Measurements from ENCODE around the gene ABLIM3.

Gene ABLIM3

DNA sequence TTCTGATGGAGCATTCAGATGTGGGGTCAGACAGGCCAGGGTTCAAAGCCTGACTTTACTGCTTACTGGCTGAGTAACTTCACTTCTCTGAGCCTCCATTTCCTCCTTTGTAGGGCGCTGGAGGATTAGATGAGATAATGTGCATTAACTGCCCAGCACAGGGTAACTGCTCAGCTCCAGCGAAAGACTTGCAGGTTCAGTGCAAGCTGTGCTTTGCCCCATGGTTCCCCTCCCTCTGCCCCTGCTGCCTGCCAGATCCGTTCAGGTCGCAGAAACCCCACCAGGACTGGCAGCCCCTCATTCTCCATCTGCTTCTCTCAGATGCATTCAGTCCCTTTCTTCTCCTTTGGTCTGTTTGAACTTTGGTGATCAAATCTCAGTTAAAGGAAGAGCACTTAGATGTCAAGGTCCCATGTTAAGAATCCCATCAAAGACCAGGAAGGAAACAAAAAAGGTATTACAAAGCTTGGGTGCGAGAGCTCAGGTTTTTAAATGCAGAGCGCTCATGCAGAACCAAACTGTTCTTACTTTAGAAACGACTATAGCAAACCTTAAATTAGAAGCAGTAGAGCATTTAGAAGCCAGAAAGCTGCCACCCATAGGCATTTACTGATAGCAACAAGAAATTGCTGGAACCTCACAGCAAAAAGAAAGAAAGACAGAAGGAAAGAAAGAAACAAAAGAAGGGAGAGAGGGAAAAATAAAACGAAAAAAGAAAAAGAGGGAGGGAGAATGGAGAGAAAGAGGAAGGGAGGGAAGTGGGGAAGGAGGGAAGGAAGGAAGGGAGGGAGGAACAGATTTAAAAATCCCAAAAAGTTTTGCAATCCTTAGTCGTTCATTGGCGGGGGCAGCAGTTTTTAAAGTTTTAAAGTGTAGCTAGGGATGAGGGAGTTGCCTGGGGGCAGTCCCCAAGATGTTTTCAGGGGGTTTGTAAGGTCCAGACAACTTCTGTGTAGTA, 153.9 kb downstream of the ABLIM3 start:
- DNase-seq (ENCODE audit: extremely low read depth, low read depth) = no peak
- TF ChIP-seq, protein P1, sequence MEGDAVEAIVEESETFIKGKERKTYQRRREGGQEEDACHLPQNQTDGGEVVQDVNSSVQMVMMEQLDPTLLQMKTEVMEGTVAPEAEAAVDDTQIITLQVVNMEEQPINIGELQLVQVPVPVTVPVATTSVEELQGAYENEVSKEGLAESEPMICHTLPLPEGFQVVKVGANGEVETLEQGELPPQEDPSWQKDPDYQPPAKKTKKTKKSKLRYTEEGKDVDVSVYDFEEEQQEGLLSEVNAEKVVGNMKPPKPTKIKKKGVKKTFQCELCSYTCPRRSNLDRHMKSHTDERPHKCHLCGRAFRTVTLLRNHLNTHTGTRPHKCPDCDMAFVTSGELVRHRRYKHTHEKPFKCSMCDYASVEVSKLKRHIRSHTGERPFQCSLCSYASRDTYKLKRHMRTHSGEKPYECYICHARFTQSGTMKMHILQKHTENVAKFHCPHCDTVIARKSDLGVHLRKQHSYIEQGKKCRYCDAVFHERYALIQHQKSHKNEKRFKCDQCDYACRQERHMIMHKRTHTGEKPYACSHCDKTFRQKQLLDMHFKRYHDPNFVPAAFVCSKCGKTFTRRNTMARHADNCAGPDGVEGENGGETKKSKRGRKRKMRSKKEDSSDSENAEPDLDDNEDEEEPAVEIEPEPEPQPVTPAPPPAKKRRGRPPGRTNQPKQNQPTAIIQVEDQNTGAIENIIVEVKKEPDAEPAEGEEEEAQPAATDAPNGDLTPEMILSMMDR (IDR thresholded peaks at IDR 0.05; ENCODE audit: low read depth, low read length) = no peak

DNA sequence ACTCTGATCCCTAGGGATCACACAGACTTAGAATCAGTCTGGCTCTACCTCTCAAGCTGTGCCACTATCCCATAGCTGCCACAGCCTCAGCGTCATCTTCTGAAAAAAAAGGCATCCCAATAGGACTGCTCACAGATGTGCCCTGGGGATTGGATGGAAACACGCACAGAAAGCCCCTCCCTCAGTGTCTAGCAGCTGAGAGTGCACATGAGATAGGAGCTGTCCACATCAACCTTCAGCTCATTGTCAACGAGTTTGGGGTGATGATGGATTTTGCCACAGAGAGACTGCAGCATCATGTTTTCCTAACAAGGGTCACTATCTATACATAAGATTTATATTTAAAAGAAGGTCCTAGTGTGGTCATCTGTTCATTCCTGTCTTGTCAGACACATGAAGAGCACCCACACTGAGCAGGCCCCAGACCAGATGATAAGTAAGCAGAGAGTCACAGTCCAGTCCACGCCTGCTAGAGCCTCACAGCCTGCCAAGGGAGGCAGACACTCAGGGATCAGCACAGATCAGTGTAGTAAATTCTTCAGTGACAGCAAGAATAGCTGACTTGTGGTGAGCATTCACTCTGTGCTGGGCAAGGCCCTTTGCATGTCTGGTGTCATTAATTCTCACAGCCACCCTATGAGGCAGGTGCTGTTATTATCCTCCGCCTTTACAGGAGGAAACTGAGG, 156.2 kb downstream of the ABLIM3 start:
- DNase-seq (ENCODE audit: extremely low read depth, low read depth) = no peak
- TF ChIP-seq, protein P1 (IDR thresholded peaks at IDR 0.05; ENCODE audit: low read depth, low read length) = no peak

DNA sequence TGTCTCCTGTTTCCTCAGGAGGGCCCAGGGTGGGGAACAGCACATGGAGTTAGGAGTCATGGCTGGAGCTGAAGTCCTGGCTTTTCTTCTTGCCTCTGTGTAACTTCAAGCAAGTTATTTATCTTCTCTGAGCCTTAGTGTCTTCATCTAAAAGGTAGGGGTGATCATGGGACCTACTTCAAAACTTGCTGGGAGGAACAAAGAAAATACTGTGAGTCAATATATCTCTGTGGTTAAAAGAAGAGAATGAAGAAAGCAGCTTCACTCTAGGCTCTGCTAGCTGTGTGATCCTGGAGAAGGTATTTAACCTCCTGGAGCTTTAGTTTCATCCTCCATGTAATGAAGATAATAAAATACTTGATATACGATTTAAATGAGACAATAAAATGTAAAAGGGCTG, 156.9 kb downstream of the ABLIM3 start:
- TF ChIP-seq, protein P1 (IDR thresholded peaks at IDR 0.05; ENCODE audit: low read depth, low read length) = no peak
- no peak for DNase-seq (ENCODE audit: extremely low read depth, low read depth)

DNA sequence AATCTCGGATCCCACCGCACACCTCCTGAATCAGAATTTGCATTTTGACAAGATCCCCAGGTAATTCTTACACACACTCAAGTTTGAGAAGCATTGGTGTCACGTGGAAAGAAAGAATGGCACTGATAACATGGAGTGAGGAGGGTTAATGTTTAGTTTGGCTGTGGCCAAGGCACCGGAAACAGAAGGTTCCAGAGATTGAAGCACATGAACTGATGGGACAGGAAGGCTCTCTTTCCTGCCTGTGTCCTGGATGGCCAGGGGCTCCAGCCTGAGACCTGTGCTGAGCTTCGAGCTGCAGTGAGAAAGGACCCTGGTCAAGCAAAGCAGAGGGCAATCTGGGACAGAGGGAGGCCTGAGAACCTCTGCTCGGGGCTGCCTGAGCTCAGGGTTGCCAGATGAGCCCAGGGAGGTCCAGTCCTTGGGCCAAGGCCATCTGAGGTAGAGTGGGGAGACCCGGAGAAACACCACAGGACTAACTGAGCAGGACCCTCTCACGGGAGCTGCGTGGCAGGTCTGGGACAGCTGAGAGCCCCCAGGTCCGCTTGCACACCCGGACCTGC, 157.6 kb downstream of the ABLIM3 start:
- DNase-seq (ENCODE audit: extremely low read depth, low read depth) = no peak

DNA sequence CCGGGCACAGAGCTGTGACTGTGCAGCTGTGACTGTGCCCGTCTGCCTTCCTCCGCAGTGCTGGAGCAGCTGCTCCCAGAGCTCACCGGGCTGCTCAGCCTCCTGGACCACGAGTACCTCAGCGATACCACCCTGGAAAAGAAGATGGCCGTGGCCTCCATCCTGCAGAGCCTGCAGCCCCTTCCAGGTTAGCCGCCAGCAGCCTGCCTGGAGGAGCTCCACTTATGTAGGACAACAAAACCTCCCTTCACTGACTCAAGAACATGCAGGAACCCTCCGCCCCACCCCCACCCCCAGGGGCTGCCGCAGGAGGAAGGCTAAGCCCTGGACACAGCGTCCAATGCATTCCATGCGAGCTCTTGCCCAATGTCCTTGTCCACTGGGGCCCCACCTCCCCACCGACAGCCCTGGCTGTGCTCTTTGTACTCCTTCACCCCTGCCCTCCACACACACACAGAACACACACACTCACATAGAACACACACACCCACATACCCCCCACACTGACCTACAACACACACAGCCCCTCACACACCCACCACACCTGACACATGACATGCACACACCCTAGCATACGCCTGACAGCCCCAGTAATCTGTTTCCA, 158.3 kb downstream of the ABLIM3 start:
- no peak for DNase-seq (ENCODE audit: extremely low read depth, low read depth)
- TF ChIP-seq, protein P1 (IDR thresholded peaks at IDR 0.05; ENCODE audit: low read depth, low read length) = no peak

More for the DNA sequence above, 157.6 kb downstream of the ABLIM3 start:
- TF ChIP-seq, protein P1 (IDR thresholded peaks at IDR 0.05; ENCODE audit: low read depth, low read length) = no peak

DNA sequence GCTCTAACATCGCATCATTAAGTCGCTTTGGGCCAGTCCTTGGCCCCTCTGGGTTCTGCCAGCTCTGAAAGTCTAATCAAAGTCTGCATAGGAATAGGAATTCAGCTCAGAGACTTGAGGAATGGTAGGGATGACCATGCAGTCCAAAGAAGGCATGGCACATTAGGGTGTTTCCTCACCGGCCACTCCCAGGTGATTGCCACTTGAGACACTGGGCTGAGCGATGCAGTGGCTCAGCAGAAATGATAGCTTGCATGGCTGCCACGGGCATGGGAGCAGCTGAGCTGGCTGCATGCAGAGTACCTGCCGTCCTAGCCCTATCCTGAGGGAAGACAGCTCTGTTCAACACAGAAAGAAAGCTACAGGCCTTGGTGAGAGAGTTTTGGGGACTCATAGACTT, 159.1 kb downstream of the ABLIM3 start:
- TF ChIP-seq, protein P1 (IDR thresholded peaks at IDR 0.05; ENCODE audit: low read depth, low read length) = no peak
- DNase-seq (ENCODE audit: extremely low read depth, low read depth) = no peak
